ENCODE measurements around the gene GABRB3. TPM values are rescaled to one million over a fixed set of nuclear protein-coding genes. Genes with fewer than 3 reads are reported as not detected.

GABRB3 gene
- total RNA-seq, 2 donors from 2014 or later: not detected

DNA sequence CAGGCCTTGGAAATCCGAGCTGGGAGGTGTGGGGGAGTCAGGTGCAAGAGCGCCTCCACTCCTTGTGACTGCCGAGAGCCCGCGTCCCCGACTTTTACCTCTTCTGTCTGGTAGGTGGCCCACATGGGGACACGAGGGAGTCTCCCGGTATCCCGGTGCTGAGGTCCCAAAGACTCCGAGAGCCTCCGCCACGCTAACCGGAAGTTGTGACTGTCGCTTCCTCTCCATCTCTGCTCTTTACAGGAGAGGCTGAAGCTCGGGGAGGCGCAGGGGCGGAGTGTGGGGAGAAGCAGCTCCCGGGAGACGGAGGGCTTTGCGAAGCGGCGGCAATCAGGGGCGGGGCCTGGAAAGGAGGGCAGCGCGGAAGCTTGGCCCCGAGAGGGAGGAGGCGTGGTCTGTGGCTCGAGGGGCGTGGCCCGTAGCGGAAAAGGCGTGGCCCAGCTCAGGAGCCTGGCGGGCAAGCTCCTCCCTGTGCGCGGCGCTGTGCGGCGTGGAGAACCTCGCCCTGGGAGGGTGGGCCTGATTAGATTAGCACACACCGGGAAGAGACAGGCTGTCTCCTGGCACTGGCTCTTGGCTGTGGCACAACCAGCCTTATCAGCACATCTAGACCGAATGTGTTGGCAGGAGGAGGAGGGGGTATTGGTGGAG is 143.9 kb downstream of the GABRB3 start:
- ATAC-seq (peak; percentile 39), DNase-seq (no peak)
- H3K27ac Mint-ChIP-seq: no peak overlapping the region
- no peaks in the 10 kb centered on the region for H3K9me3 ChIP-seq (ENCODE audit: control insufficient read depth, low read length, poor library complexity, severe bottlenecking)
- H3K4me3 Mint-ChIP-seq: no peak overlapping the region
- no peaks in the 10 kb centered on the region for H3K27me3 Mint-ChIP-seq
- no peaks in the 10 kb centered on the region for H3K4me1 Mint-ChIP-seq
- no peaks in the 10 kb centered on the region for H3K36me3 Mint-ChIP-seq (ENCODE audit: low read depth)

- no peak for ATAC-seq
- DNase-seq: no peak
- H3K9me3 ChIP-seq (ENCODE audit: control insufficient read depth, low read length, poor library complexity, severe bottlenecking): no peaks in the 10 kb centered on the region
- Mint-ChIP-seq H3K36me3 (ENCODE audit: low read depth) (no peaks in the 10 kb centered on the region), H3K27ac (no peak overlapping the region), H3K4me3 (no peak overlapping the region), H3K27me3 (no peaks in the 10 kb centered on the region), H3K4me1 (no peaks in the 10 kb centered on the region)
These were observed 144.8 kb downstream of the GABRB3 start for GRCh38 chr15:26628071-26628470.

DNA sequence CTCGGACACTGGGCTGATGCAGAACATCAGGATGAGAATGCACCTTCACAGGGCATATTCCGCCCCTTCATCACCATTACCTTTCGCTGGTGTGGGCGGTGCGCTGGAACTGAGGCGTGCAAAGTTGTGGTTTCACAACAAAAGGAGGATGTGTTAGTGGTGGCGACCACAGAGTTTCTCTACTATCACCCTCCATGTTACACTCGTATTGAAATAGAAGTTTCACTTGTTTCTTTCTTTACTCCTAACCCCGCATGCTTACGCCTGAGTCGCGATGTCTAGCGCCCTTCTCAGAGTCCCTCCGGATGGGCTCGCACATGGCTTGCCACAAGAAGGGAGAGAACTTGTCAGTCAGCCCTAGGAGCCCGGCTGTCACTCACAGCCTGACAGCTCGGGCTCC is 148.7 kb downstream of the GABRB3 start:
- no peaks in the 10 kb centered on the region for H3K36me3 Mint-ChIP-seq (ENCODE audit: low read depth)
- H3K9me3 ChIP-seq (ENCODE audit: control insufficient read depth, low read length, poor library complexity, severe bottlenecking): peaks cover 3% of the 10 kb centered on the region
- no peak overlapping the region for H3K4me3 Mint-ChIP-seq
- H3K27me3 Mint-ChIP-seq: no peaks in the 10 kb centered on the region
- no peak overlapping the region for H3K27ac Mint-ChIP-seq
- ATAC-seq (no peak), DNase-seq (no peak)
- no peaks in the 10 kb centered on the region for H3K4me1 Mint-ChIP-seq

- Mint-ChIP-seq H3K36me3 (ENCODE audit: low read depth) (no peaks in the 10 kb centered on the region), H3K27ac (no peak overlapping the region), H3K4me3 (no peak overlapping the region), H3K4me1 (no peaks in the 10 kb centered on the region), H3K27me3 (no peaks in the 10 kb centered on the region)
- DNase-seq (no peak), ATAC-seq (no peak)
- peaks cover 3% of the 10 kb centered on the region for H3K9me3 ChIP-seq (ENCODE audit: control insufficient read depth, low read length, poor library complexity, severe bottlenecking)
These were observed 149.8 kb downstream of the GABRB3 start for GRCh38 chr15:26623071-26623470.

DNA sequence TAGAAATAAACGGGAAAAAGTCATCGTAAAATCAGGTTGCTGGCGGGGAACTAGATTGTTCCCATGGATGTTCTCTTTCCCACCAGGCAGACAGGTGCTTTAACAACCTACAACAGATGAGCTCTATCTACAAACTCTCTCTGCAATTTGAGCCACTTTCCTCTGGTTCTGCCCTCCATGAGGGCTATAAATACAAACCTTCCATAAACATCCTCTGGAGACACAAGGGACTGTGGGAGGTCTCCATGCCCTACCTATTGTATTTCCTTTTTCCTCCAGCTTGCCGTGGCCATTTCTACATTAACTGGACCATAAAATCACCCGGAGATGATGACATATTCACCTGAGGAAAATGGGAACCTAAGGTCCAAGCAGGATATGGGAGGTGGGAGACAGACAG is 151.1 kb downstream of the GABRB3 start:
- no peak for DNase-seq
- Mint-ChIP-seq H3K36me3 (ENCODE audit: low read depth) (no peaks in the 10 kb centered on the region), H3K27me3 (no peaks in the 10 kb centered on the region), H3K27ac (no peak overlapping the region), H3K4me3 (no peak overlapping the region), H3K4me1 (no peaks in the 10 kb centered on the region)
- peaks cover 3% of the 10 kb centered on the region for H3K9me3 ChIP-seq (ENCODE audit: control insufficient read depth, low read length, poor library complexity, severe bottlenecking)
- ATAC-seq: no peak

GRCh38 chr15:26620528-26621458 is 152.1 kb downstream of the GABRB3 start:
- ATAC-seq (no peak), DNase-seq (no peak)
- Mint-ChIP-seq H3K4me1 (no peaks in the 10 kb centered on the region), H3K4me3 (no peak overlapping the region), H3K27ac (no peak overlapping the region), H3K36me3 (ENCODE audit: low read depth) (no peaks in the 10 kb centered on the region), H3K27me3 (no peaks in the 10 kb centered on the region)
- peaks cover 3% of the 10 kb centered on the region for H3K9me3 ChIP-seq (ENCODE audit: control insufficient read depth, low read length, poor library complexity, severe bottlenecking)

DNA sequence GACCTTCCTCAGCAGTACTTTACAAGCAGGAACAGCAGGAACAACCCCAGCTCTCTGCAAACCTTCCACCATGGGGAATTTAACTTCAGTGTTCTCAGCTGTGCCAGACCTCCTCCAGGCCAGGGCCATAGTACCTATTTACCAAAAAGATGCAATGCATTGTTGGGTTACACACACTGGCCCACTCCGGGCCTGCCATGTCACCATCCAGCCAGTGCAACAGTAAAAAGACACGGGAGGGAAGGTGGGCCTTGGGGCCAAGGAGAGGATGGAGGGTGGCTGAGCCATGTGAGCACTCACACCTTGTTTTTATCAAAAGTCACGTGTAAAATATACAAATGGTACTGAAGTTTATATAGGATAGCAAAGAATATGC is 157.0 kb downstream of the GABRB3 start:
- ATAC-seq: no peak
- H3K4me1 Mint-ChIP-seq: no peaks in the 10 kb centered on the region
- H3K27me3 Mint-ChIP-seq: no peaks in the 10 kb centered on the region
- no peak for DNase-seq
- no peaks in the 10 kb centered on the region for H3K36me3 Mint-ChIP-seq (ENCODE audit: low read depth)
- H3K27ac Mint-ChIP-seq: no peak overlapping the region
- H3K9me3 ChIP-seq (ENCODE audit: control insufficient read depth, low read length, poor library complexity, severe bottlenecking): peaks cover 3% of the 10 kb centered on the region
- H3K4me3 Mint-ChIP-seq: no peak overlapping the region

DNA sequence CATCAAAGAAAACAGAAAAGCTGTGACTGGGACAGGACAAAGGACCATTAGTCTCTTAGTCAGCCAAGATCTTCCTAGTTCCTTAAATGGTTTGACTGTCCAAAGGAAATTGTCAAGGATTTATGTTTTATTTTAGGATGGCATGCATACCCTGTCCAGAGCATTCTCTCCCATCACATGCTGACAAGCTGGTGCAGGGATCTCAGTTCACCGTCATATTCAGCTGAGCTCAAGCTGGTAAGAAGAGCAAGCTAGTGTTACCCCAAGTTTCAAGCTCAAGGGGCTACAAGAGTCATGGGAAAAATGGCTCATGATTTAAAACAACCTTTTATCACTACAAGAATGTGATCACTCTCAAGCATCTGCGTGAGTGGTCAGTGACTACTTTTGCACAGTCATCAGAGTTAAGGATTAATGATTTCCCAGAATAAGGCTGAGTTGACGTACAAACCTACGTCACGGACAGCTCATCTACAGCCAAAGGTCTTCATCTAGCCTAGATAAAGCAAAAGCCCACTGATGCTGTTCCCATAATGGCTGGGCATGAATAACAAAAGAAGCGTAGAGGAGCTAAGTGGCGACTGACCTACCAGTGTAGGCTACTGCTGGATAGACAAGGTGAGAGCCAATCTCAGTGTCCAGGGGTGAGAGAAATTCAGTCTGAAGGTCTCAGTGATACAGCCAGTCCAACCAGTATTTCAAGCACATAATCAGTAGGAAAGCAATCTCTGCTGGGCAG is 157.5 kb downstream of the GABRB3 start:
- peaks cover under 1% of the 10 kb centered on the region for H3K9me3 ChIP-seq (ENCODE audit: control insufficient read depth, low read length, poor library complexity, severe bottlenecking)
- Mint-ChIP-seq H3K27ac (no peak overlapping the region), H3K36me3 (ENCODE audit: low read depth) (no peaks in the 10 kb centered on the region), H3K4me1 (no peaks in the 10 kb centered on the region), H3K4me3 (no peak overlapping the region), H3K27me3 (no peaks in the 10 kb centered on the region)
- DNase-seq (no peak), ATAC-seq (no peak)

GRCh38 chr15:26614734-26615133 is 158.1 kb downstream of the GABRB3 start:
- ATAC-seq: no peak
- H3K36me3 Mint-ChIP-seq (ENCODE audit: low read depth): no peaks in the 10 kb centered on the region

DNA sequence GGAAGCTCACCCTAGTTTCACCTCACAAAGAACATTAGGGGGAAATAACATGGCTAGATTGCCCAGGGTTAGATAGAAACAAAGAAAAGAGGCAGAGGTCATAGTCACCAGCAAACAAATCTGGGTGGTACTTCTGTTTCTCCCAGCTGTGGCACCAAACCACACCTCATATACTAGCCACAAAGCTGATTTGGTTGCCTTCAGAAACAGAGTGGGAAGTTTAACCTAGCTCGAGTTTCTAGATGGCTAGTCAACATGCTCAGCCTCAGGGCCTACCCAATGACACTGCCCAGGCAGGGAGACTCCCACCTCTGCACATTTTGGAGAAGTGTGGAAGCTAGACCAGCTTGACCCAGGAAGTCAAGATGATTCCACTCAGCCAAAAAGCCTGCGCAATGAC is 174.2 kb downstream of the GABRB3 start:
- no peak overlapping the region for H3K27ac Mint-ChIP-seq
- DNase-seq: no peak
- no peaks in the 10 kb centered on the region for H3K36me3 Mint-ChIP-seq (ENCODE audit: low read depth)
- H3K4me3 Mint-ChIP-seq: no peak overlapping the region
- no peaks in the 10 kb centered on the region for H3K27me3 Mint-ChIP-seq
- H3K9me3 ChIP-seq (ENCODE audit: control insufficient read depth, low read length, poor library complexity, severe bottlenecking): peaks cover 3% of the 10 kb centered on the region
- no peaks in the 10 kb centered on the region for H3K4me1 Mint-ChIP-seq
- no peak for ATAC-seq

More at GRCh38 chr15:26614734-26615133, 158.1 kb downstream of the GABRB3 start:
- Mint-ChIP-seq H3K4me1 (no peaks in the 10 kb centered on the region), H3K27ac (no peak overlapping the region), H3K4me3 (no peak overlapping the region), H3K27me3 (no peaks in the 10 kb centered on the region)
- H3K9me3 ChIP-seq (ENCODE audit: control insufficient read depth, low read length, poor library complexity, severe bottlenecking): no peaks in the 10 kb centered on the region
- no peak for DNase-seq

DNA sequence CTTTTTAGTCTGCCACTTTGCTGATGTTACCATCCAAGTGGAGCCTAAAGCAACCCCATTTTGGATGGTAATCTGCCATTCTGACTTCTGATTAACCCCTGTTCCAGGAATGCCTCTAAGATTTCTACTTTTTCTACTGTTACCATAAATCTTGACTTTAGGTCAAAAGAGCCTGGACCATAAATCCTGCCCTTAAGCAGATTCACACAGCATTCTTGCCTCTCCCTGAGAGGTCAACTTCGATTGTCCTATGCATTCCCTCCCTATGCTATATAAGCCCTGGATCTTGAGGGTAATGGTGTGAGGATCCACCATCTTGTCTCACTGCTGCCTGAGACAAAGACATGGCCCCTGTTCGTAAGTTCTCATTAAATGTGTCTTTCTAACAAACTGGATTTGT is 177.3 kb downstream of the GABRB3 start:
- H3K36me3 Mint-ChIP-seq (ENCODE audit: low read depth): no peaks in the 10 kb centered on the region
- H3K27me3 Mint-ChIP-seq: no peaks in the 10 kb centered on the region
- no peaks in the 10 kb centered on the region for H3K4me1 Mint-ChIP-seq
- ATAC-seq: no peak
- no peak overlapping the region for H3K4me3 Mint-ChIP-seq
- no peak overlapping the region for H3K27ac Mint-ChIP-seq
- DNase-seq: no peak
- H3K9me3 ChIP-seq (ENCODE audit: control insufficient read depth, low read length, poor library complexity, severe bottlenecking): peaks cover 3% of the 10 kb centered on the region

GRCh38 chr15:26590676-26591075 is 182.2 kb downstream of the GABRB3 start:
- Mint-ChIP-seq H3K4me3 (no peak overlapping the region), H3K27me3 (no peaks in the 10 kb centered on the region), H3K4me1 (no peaks in the 10 kb centered on the region), H3K27ac (no peak overlapping the region), H3K36me3 (ENCODE audit: low read depth) (no peaks in the 10 kb centered on the region)
- DNase-seq: no peak
- H3K9me3 ChIP-seq (ENCODE audit: control insufficient read depth, low read length, poor library complexity, severe bottlenecking): no peaks in the 10 kb centered on the region
- no peak for ATAC-seq

DNA sequence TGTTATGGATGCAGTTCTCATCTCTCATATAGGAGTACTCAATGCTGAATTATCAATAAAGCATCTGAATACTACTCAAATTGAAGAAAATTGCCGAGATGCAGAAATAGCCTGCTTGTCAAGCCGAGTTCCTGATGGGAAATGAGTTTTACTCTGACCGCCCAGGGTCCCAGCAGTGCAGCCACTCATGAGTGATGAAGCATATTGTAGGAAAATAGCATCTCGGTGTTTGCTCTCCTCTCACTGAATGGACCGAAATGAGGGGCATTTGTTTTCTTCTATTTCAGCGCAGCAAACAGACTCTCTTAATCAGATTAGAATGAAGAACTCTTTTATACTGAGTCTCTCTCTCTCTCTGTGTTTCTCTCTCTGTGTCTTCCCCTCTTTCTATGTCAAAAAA is 190.0 kb downstream of the GABRB3 start:
- Mint-ChIP-seq H3K27ac (no peak overlapping the region), H3K4me1 (no peaks in the 10 kb centered on the region), H3K27me3 (no peaks in the 10 kb centered on the region), H3K36me3 (ENCODE audit: low read depth) (no peaks in the 10 kb centered on the region), H3K4me3 (no peak overlapping the region)
- H3K9me3 ChIP-seq (ENCODE audit: control insufficient read depth, low read length, poor library complexity, severe bottlenecking): peaks cover 4% of the 10 kb centered on the region
- DNase-seq (no peak), ATAC-seq (no peak)

Measured in T-helper 17 cell (primary cell).